ENCODE measurements around the gene GLB1L.

GLB1L gene

DNA sequence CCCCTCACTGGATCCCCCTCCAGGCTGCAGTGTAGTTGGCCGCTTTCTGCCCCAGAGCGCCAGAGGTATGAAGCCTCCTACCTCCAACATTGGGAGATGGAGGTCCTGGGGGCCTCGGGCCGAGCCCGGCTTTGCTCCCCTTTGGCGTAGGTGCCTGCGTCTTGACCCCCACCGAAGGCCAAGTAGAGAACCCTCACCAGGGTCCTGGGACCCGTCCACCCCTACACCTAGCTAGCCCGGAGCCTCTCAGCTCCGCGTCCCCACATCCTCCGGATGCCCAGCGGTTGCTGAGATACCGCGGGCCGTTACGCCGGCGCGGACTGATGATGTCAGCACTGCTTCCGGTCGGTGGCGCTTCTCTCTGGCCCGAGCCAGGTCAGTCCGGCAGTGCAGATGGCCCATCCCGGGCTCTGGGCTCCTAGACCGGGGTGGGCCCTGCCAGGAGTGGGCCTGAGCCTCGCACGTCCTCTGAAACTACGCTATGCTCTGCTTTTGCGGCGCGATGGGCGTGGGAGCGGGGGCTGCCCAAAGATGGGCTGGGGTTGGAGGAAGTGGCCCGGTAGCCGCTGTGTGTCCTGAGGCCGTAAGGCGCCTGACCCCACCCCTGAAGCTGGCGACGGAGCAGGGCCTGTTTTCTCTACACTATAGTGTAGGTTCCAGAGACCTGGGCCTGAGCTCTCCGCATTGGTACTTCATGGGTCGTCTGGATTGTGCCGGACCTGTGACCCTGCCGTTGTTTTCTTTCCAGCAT, at the start of gene GLB1L, which contains the start of gene STK16:
Gene GLB1L, minus strand, starts transcription at position 297 of the 751 bp plus-strand sequence. CDS start 1,871 bp downstream, outside the sequence.
Gene STK16, plus strand, starts transcription at position 332 of the 751 bp plus-strand sequence. CDS start 521 bp downstream, outside the sequence.
- Histone ChIP-seq H3F3A (ENCODE audit: insufficient read depth, low read length) (peaks cover 29% of the 10 kb centered on the region), H3K79me2 (ENCODE audit: low read length) (peaks cover 33% of the 10 kb centered on the region), H3K4me1 (ENCODE audit: low read length) (peaks cover 44% of the 10 kb centered on the region), H3K36me3 (replicated peaks; ENCODE audit: insufficient read depth, low read length) (0 out of 2 replicates have a peak, but pooled peaks cover 1% of the 10 kb centered on the region), H3K9ac (ENCODE audit: low read length) (peak within 1 kb of the TSS; percentile 93), H3K9me2 (replicated peaks; ENCODE audit: insufficient read depth, low read length) (no peaks in the 10 kb centered on the region), H4K20me1 (ENCODE audit: insufficient read depth, low read length) (no peaks in the 10 kb centered on the region), H3K4me2 (ENCODE audit: low read depth, low read length) (peak within 1 kb of the TSS; percentile 94), H3K27ac (ENCODE audit: low read length) (peak within 1 kb of the TSS; percentile 62; the same call in 1 of the 2 replicates), H3K27me3 (replicated peaks; ENCODE audit: insufficient read depth, low read length) (no peaks in the 10 kb centered on the region), H3K4me3 (ENCODE audit: low read length) (peak within 1 kb of the TSS; percentile 89), H3K9me3 (replicated peaks; ENCODE audit: insufficient read depth, low read length) (no peaks in the 10 kb centered on the region), H2AFZ (ENCODE audit: low read length) (peak within 1 kb of the TSS; percentile 57)
- DNase-seq = peak; percentile 95
- TF ChIP-seq, protein P1, sequence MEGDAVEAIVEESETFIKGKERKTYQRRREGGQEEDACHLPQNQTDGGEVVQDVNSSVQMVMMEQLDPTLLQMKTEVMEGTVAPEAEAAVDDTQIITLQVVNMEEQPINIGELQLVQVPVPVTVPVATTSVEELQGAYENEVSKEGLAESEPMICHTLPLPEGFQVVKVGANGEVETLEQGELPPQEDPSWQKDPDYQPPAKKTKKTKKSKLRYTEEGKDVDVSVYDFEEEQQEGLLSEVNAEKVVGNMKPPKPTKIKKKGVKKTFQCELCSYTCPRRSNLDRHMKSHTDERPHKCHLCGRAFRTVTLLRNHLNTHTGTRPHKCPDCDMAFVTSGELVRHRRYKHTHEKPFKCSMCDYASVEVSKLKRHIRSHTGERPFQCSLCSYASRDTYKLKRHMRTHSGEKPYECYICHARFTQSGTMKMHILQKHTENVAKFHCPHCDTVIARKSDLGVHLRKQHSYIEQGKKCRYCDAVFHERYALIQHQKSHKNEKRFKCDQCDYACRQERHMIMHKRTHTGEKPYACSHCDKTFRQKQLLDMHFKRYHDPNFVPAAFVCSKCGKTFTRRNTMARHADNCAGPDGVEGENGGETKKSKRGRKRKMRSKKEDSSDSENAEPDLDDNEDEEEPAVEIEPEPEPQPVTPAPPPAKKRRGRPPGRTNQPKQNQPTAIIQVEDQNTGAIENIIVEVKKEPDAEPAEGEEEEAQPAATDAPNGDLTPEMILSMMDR (IDR thresholded peaks at IDR 0.05; ENCODE audit: low read length) = no peak
- TF ChIP-seq EZH2phosphoT487 (IDR thresholded peaks at IDR 0.05; ENCODE audit: low read length) = no peak
- no peak for TF ChIP-seq EZH2 (optimal IDR thresholded peaks at IDR 0.05; ENCODE audit: low read depth, low read length)

DNA sequence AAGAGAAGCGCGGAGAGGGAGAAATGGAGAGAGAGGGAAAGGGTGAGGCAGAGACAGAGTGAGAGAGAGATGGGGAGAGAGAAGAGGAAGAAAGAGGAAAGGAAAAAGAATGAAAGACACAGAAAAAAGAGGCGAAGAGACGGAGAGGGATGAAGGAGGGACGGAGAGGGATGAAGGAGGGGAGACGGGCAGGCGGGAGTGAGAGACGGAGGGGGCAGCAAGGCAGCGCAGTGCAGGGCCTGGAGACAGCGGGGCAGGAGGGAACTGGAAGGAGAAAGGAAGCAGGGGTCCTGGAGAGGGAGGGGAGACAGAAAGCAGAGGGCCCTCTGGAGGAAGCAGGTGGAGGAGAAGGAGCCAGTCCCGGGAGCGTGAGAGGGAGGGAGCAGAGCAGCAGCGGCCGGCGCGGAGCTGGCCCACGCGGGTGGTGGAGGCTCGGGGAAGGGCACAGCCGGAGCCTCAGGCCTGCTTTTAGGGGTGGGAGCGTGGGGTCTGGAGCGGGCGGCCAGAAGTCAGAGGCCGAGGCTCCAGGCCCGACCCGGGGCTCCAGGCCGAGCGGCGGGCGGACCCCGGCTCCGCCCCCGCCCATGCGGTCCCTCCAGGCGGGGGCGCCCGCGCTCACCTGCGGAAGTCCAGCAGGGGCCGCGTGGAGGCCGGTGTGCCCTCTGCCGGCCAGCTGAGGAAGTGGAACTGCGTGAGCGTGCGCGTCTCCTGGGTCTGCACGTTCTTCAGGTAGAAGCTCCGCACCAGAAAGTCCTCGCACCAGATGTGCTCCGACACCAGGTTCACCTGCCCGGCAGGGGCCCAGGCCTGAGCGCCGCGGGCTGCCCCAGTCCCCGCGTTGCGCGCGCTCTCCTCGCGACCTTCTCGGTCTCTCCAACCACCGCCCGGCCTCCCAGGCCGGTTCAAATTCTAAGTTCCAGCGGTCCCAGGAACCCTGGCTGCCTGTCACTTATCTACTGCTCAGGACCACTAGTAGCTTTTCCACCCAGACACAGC, 49.4 kb upstream of the GLB1L start:
- TF ChIP-seq EZH2 (optimal IDR thresholded peaks at IDR 0.05; ENCODE audit: low read depth, low read length) = no peak
- TF ChIP-seq, protein P1 (IDR thresholded peaks at IDR 0.05; ENCODE audit: low read length) = peak; percentile 96
- peaks cover 26% of the 10 kb centered on the region for H3K27me3 ChIP-seq (replicated peaks; ENCODE audit: insufficient read depth, low read length)
- no peaks in the 10 kb centered on the region for H3K9me3 ChIP-seq (replicated peaks; ENCODE audit: insufficient read depth, low read length)
- no peaks in the 10 kb centered on the region for H4K20me1 ChIP-seq (ENCODE audit: insufficient read depth, low read length)
- no peaks in the 10 kb centered on the region for H3K9me2 ChIP-seq (replicated peaks; ENCODE audit: insufficient read depth, low read length)
- H3K4me3 ChIP-seq (ENCODE audit: low read length) = peak overlapping the region; percentile 73
- H3K27ac ChIP-seq (ENCODE audit: low read length) = no peak overlapping the region
- DNase-seq = peak; percentile 94
- H3K4me1 ChIP-seq (ENCODE audit: low read length) = peaks cover 15% of the 10 kb centered on the region
- no peaks in the 10 kb centered on the region for H3K79me2 ChIP-seq (ENCODE audit: low read length)
- H2AFZ ChIP-seq (ENCODE audit: low read length) = peak overlapping the region; percentile 90
- H3K4me2 ChIP-seq (ENCODE audit: low read depth, low read length) = peak overlapping the region; percentile 97
- H3F3A ChIP-seq (ENCODE audit: insufficient read depth, low read length) = peaks cover 5% of the 10 kb centered on the region; the same call in 1 of the 2 replicates
- H3K36me3 ChIP-seq (replicated peaks; ENCODE audit: insufficient read depth, low read length) = no peaks in the 10 kb centered on the region
- peak overlapping the region; percentile 78 for H3K9ac ChIP-seq (ENCODE audit: low read length)

DNA sequence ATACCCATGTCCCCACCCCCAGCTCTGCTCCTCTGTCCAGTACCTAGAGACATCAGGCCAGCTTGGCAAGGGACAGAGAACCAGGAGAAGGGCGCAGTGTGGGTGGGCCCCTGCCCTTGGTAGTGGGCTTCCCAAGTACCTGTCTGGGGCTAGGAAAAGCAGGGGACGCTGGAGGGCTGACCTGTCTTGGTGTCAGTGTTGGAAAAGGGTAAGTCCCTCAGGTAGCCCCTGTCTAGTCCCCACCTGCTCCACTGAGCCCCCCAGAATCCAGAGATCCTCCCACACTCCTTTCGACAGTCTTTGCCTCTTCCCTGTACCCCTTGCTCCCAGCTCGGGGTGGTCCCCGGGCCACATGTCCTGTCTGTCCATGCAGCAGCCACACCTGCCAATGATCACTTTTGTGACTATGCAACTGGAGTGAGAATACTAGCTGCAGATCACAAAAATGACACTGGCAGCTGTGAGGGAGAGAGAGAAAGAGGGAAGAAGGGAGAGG, 48.5 kb upstream of the GLB1L start:
- Histone ChIP-seq H3K27me3 (replicated peaks; ENCODE audit: insufficient read depth, low read length) (peaks cover 24% of the 10 kb centered on the region), H3K9me3 (replicated peaks; ENCODE audit: insufficient read depth, low read length) (no peaks in the 10 kb centered on the region), H3K27ac (ENCODE audit: low read length) (no peak overlapping the region), H3K9me2 (replicated peaks; ENCODE audit: insufficient read depth, low read length) (no peaks in the 10 kb centered on the region), H3K9ac (ENCODE audit: low read length) (no peak overlapping the region), H3K4me2 (ENCODE audit: low read depth, low read length) (no peak overlapping the region), H3K36me3 (replicated peaks; ENCODE audit: insufficient read depth, low read length) (no peaks in the 10 kb centered on the region), H3K4me1 (ENCODE audit: low read length) (peaks cover 6% of the 10 kb centered on the region), H3K79me2 (ENCODE audit: low read length) (no peaks in the 10 kb centered on the region), H3F3A (ENCODE audit: insufficient read depth, low read length) (peaks cover 5% of the 10 kb centered on the region; the same call in 1 of the 2 replicates), H3K4me3 (ENCODE audit: low read length) (no peak overlapping the region), H4K20me1 (ENCODE audit: insufficient read depth, low read length) (no peaks in the 10 kb centered on the region), H2AFZ (ENCODE audit: low read length) (no peak overlapping the region)
- no peak for DNase-seq
- no peak for TF ChIP-seq EZH2phosphoT487 (IDR thresholded peaks at IDR 0.05; ENCODE audit: low read length)
- no peak for TF ChIP-seq EZH2 (optimal IDR thresholded peaks at IDR 0.05; ENCODE audit: low read depth, low read length)
- TF ChIP-seq, protein P1 (IDR thresholded peaks at IDR 0.05; ENCODE audit: low read length) = no peak

Data from MM.1S (cell line).